ENCODE results near the gene PNKP. TPM values are rescaled to one million over a fixed set of nuclear protein-coding genes. Genes with fewer than 3 reads are reported as not detected.

PNKP gene
- total and polyA plus RNA-seq, 2 of the 8 experiments (the other 6 are each of a cell fraction or from before 2014, with no cell fraction given) = 45.8 to 105 TPM

DNA sequence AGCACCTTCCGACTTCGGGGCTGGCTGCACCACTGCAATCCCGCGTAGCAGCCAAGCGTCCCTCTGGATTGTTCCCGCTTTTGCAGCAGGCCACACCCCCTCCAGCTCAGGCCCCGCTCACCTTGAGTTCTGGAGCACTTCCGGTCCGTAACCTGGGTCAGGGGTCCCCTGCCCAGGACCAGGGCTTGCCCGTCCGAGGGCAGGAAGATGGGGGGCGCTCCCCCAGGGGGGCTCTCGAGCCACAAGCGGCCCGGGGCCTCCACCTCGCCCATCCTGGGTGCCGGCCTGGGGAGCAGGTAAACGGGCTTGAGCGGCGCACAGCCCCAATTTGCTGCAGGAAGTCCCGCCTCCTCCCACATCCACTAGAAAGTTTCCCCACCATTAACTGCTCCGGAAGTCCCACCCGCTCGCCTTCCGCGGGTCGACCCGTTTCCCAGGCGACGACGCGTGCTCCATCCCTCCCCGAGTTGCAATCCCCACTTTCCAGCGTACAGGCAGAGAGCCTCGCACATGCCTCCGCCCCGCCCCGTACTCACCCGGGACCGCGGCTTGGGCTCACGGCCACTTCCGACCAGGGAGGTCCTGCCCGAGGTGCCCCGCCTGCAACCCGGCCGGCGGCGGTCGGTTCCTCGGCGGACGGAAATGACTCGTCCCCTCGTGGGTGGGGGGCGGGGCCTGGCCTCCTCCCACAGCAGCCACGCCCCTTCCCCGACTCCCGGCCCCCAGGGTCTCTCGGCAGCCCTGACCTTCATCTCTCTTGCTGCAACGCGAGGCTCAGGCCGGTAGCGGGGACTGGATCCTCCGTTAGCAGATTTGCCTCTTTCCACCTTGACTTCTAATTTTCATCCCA lies at the start of gene PNKP (continued):
- TF ChIP-seq POU5F1 (IDR thresholded peaks at IDR 0.05; ENCODE audit: low read depth, low read length) (no peak), JUND (IDR thresholded peaks at IDR 0.05; ENCODE audit: low read length) (no peak), POLR2AphosphoS5 (IDR thresholded peaks at IDR 0.05; ENCODE audit: low read depth, low read length) (no peak; the same call in none of the 2 replicates), TCF12 (IDR thresholded peaks at IDR 0.05; ENCODE audit: low read depth, low read length) (no peak), ASH2L (IDR thresholded peaks at IDR 0.05; ENCODE audit: low read length) (peak; percentile 88), SP1 (IDR thresholded peaks at IDR 0.05; ENCODE audit: low read depth, low read length) (0 out of 2 replicates have a peak, but pooled peaks have one; percentile 26), SIX5 (IDR thresholded peaks at IDR 0.05; ENCODE audit: low read depth, low read length) (no peak), HDAC6 (IDR thresholded peaks at IDR 0.05; ENCODE audit: low read depth, low read length) (no peak), CHD1 (IDR thresholded peaks at IDR 0.05; ENCODE audit: low read depth, low read length) (no peak), RNF2 (IDR thresholded peaks at IDR 0.05; ENCODE audit: borderline replicate concordance, low read depth, low read length, missing control alignments, poor library complexity, severe bottlenecking) (no peak), JUN (IDR thresholded peaks at IDR 0.05; ENCODE audit: low read depth, low read length) (no peak), MAX (IDR thresholded peaks at IDR 0.05) (peak; percentile 78), KDM5A (IDR thresholded peaks at IDR 0.05; ENCODE audit: low read length) (0 out of 2 replicates have a peak, but pooled peaks have one; percentile 38), TAF7 (optimal IDR thresholded peaks at IDR 0.05; ENCODE audit: borderline replicate concordance, low read depth, low read length) (peak; percentile 23), GABPA (IDR thresholded peaks at IDR 0.05; ENCODE audit: borderline replicate concordance, insufficient read depth, low read length) (peak; percentile 87), CREB1 (IDR thresholded peaks at IDR 0.05) (peak; percentile 81), SRF (IDR thresholded peaks at IDR 0.05; ENCODE audit: low read depth, low read length) (no peak), FOSL1 (IDR thresholded peaks at IDR 0.05; ENCODE audit: insufficient read depth, low read depth, low read length) (no peak), CTBP2 (IDR thresholded peaks at IDR 0.05; ENCODE audit: borderline replicate concordance, insufficient read depth, insufficient read length, low read length) (no peak)

All from H1 (cell line).